Breast epithelium (tissue), 3 donors: ENCODE results near the gene SLC39A11.

Source experiments
- CTCF ChIP-seq, 3 donors: fragments of 450-650 bp; IDR thresholded peaks; one replicate each; pipeline ENCODE4 v1.5.1; 2016 to 2017; ENCODE audit warnings: antibody characterized with exemption in 3 of 3, mild to moderate bottlenecking in 3 of 3, moderate library complexity in 3 of 3
- POLR2A ChIP-seq: fragments of 450-650 bp; IDR thresholded peaks from one replicate; pipeline ENCODE4 v1.6.1; 2016; ENCODE audit warnings: antibody characterized with exemption, mild to moderate bottlenecking, moderate library complexity

- TF ChIP-seq CTCF (IDR thresholded peaks at IDR 0.05): no peak
- TF ChIP-seq POLR2A: no peak
Observed at GRCh38 chr17:72978593-72979218, 113.8 kb downstream of the SLC39A11 start.
